Osteocyte (in vitro differentiated cells): Measurements from ENCODE around the gene FKBP9. TPM values are rescaled to one million over a fixed set of nuclear protein-coding genes. Genes with fewer than 3 reads are reported as not detected.
A peak's percentile ranks its signal among the peaks of the same experiment; 100 is the strongest.

Source experiments
- DNase-seq: peaks from one replicate; pipeline ENCODE4 v3.0.0; 2021; ENCODE audit warnings: mixed read lengths; ENCODE audit not compliant: unreplicated experiment; ENCODE audit errors: extremely low spot score
- H3K27ac Mint-ChIP-seq: one replicate; pipeline ENCODE4 v1.8.0; 2021; ENCODE audit warnings: mild to moderate bottlenecking, mixed read lengths; ENCODE audit not compliant: unreplicated experiment
- H3K27me3 Mint-ChIP-seq: one replicate; pipeline ENCODE4 v1.8.0; 2021; ENCODE audit warnings: mixed read lengths; ENCODE audit not compliant: unreplicated experiment
- H3K36me3 Mint-ChIP-seq: one replicate; pipeline ENCODE4 v1.8.0; 2021; ENCODE audit warnings: mixed read lengths; ENCODE audit not compliant: unreplicated experiment
- H3K4me1 Mint-ChIP-seq: one replicate; pipeline ENCODE4 v1.8.0; 2021; ENCODE audit warnings: mixed read lengths; ENCODE audit not compliant: unreplicated experiment
- H3K4me3 Mint-ChIP-seq: one replicate; pipeline ENCODE4 v1.8.0; 2021; ENCODE audit warnings: mild to moderate bottlenecking, moderate library complexity, mixed read lengths; ENCODE audit not compliant: unreplicated experiment
- H3K9me3 Mint-ChIP-seq: one replicate; pipeline ENCODE4 v1.8.0; 2021; ENCODE audit warnings: mixed read lengths; ENCODE audit not compliant: unreplicated experiment
- CTCF ChIP-seq: fragments of 200-600 bp; sonication (generic); IDR thresholded peaks from 2 replicates; pipeline ENCODE4 v1.5.0; 2021; ENCODE audit warnings: antibody characterized with exemption, mild to moderate bottlenecking, moderate library complexity
- total RNA-seq: library from RNA; stranded (reverse); gene quantifications from 2 replicates; pipeline ENCODE4 v1.2.1, GENCODE V29; 2021

The FKBP9 gene
- total RNA-seq, 1 donor from 2014 or later = 229 TPM

GRCh38 chr7:33050535-33051318, 93.5 kb downstream of the FKBP9 start:
- Mint-ChIP-seq H3K9me3 (no peaks in the 10 kb centered on the region), H3K4me3 (no peak overlapping the region), H3K27ac (peak overlapping the region; percentile 2), H3K4me1 (peaks cover 12% of the 10 kb centered on the region), H3K36me3 (peaks cover 2% of the 10 kb centered on the region), H3K27me3 (no peaks in the 10 kb centered on the region)
- TF ChIP-seq CTCF = peak; percentile 74
- no peak for DNase-seq

- Mint-ChIP-seq H3K27ac (no peak overlapping the region), H3K9me3 (no peaks in the 10 kb centered on the region)
These were observed 96.5 kb downstream of the FKBP9 start for GRCh38 chr7:33053721-33054120.

GRCh38 chr7:33054261-33054964, 97.2 kb downstream of the FKBP9 start:
- H3K27ac Mint-ChIP-seq = no peak overlapping the region
- no peak for TF ChIP-seq CTCF
- H3K4me1 Mint-ChIP-seq = peaks cover 20% of the 10 kb centered on the region
- H3K4me3 Mint-ChIP-seq = no peak overlapping the region
- no peak for DNase-seq
- H3K27me3 Mint-ChIP-seq = no peaks in the 10 kb centered on the region
- H3K36me3 Mint-ChIP-seq = peaks cover 7% of the 10 kb centered on the region
- H3K9me3 Mint-ChIP-seq = no peaks in the 10 kb centered on the region

More at GRCh38 chr7:33053721-33054120, 96.5 kb downstream of the FKBP9 start:
- H3K27me3 Mint-ChIP-seq = no peaks in the 10 kb centered on the region
- no peak for DNase-seq
- no peak overlapping the region for H3K4me3 Mint-ChIP-seq
- no peak for TF ChIP-seq CTCF
- peaks cover 6% of the 10 kb centered on the region for H3K36me3 Mint-ChIP-seq
- peaks cover 15% of the 10 kb centered on the region for H3K4me1 Mint-ChIP-seq

GRCh38 chr7:33055158-33055557, 97.9 kb downstream of the FKBP9 start:
- H3K27me3 Mint-ChIP-seq = no peaks in the 10 kb centered on the region
- H3K4me3 Mint-ChIP-seq = no peak overlapping the region
- peaks cover 7% of the 10 kb centered on the region for H3K36me3 Mint-ChIP-seq
- no peak for DNase-seq
- peaks cover 24% of the 10 kb centered on the region for H3K4me1 Mint-ChIP-seq
- no peak overlapping the region for H3K27ac Mint-ChIP-seq
- TF ChIP-seq CTCF = no peak
- H3K9me3 Mint-ChIP-seq = no peaks in the 10 kb centered on the region

Other genes starting within 250 kb of the FKBP9 start
- 33.9 and 36.5 TPM in 2 replicates for gene KBTBD2, start 65.7 kb upstream of the FKBP9 start, total RNA-seq
- 18.7 and 20.4 TPM in 2 replicates for gene NT5C3A, start 105.3 kb downstream of the FKBP9 start, total RNA-seq
- gene RP9, start 152.0 kb downstream of the FKBP9 start, total RNA-seq = 17.9 and 18.9 TPM in 2 replicates
- 22.6 and 25.1 TPM in 2 replicates for gene BBS9, start 172.1 kb downstream of the FKBP9 start, total RNA-seq